Transverse colon (tissue), 4 donors: Measurements from ENCODE around the gene ANKRD33B. TPM values are rescaled to one million over a fixed set of nuclear protein-coding genes. Genes with fewer than 3 reads are reported as not detected.
"Not testable (repeated sequence)": the region's sequence is repeated elsewhere in the genome, so short reads cannot be mapped to it uniquely, and the experiment has no call there.

Experiments
- DNase-seq: peaks from one replicate; pipeline ENCODE4 v3.0.0-alpha.2; 2019
- H3K27ac ChIP-seq, 4 donors: fragments of 200-600 bp; sonication (generic); 2 replicates each; pipeline ENCODE4 v1.5.1; 2016 to 2018; ENCODE audit warnings: inconsistent platforms in 4 of 4
- H3K27me3 ChIP-seq: fragments of 200-600 bp; sonication (generic); 2 replicates; pipeline ENCODE4 v1.5.1; 2017; ENCODE audit warnings: inconsistent platforms
- H3K36me3 ChIP-seq, 4 donors: fragments of 200-600 bp; sonication (generic); 2 replicates each; pipeline ENCODE4 v1.5.1; 2017 to 2019; ENCODE audit warnings: inconsistent platforms in 4 of 4
- H3K4me1 ChIP-seq, 4 donors: fragments of 200-600 bp; sonication (generic); 2 replicates each; pipeline ENCODE4 v1.5.1; 2017 to 2020; ENCODE audit warnings: inconsistent platforms in 4 of 4
- H3K4me3 ChIP-seq, 4 donors: fragments of 200-600 bp; sonication (generic); 1 replicate in 1 of 4; 2 replicates in 3 of 4; pipeline versions ENCODE4 v1.5.1 to v1.6.1; 2017 to 2019; ENCODE audit warnings: inconsistent platforms in 4 of 4
- H3K9me3 ChIP-seq, 2 donors: fragments of 200-600 bp; sonication (generic); 2 replicates each; pipeline ENCODE4 v1.5.1; 2017 to 2019; ENCODE audit warnings: inconsistent platforms in 2 of 2
- CTCF ChIP-seq, 5 experiments: fragments of 200-600 bp in 3 of 5; fragments of 450-650 bp in 2 of 5; sonication (generic) in 3 of 5; IDR thresholded peaks; 1 replicate in 2 of 5; 2 replicates in 3 of 5; pipeline ENCODE4 v1.5.1; 2016 to 2017; ENCODE audit warnings: antibody characterized with exemption in 5 of 5, inconsistent platforms in 3 of 5, mild to moderate bottlenecking in 2 of 5, moderate library complexity in 1 of 5
- EP300 ChIP-seq: sonication (generic); formaldehyde crosslinking; IDR thresholded peaks from one replicate; pipeline ENCODE4 v1.6.1; 2017; ENCODE audit warnings: antibody characterized with exemption, low read depth
- POLR2A ChIP-seq: fragments of 450-650 bp; IDR thresholded peaks from one replicate; pipeline ENCODE4 v1.6.1; 2016; ENCODE audit warnings: antibody characterized with exemption, mild to moderate bottlenecking, moderate library complexity
- POLR2AphosphoS5 ChIP-seq, 3 donors: sonication (generic); formaldehyde crosslinking; IDR thresholded peaks; one replicate each; pipeline ENCODE4 v1.6.1; 2016; ENCODE audit warnings: antibody characterized with exemption in 3 of 3
- WGBS, 2 donors: methylation state at CpG; one replicate each; pipeline ENCODE4 v1.1.5; 2018; ENCODE audit warnings: low coverage in 1 of 2; 5-methylcytosine and 5-hydroxymethylcytosine counted together
- in situ Hi-C, 4 donors: fragments of 200-750 bp; cut with MboI; loops; one replicate each; pipeline versions ENCODE4 v1.15.0 to v1.15.1; 2017; ENCODE audit warnings: low sequenced_read_pairs in 3 of 4, low pct_ligation_motif_present in 1 of 4, low pct_unique_long_range_greater_than_20kb in 1 of 4
- intact Hi-C: fragments of 100-400 bp; cut with DNase I; formaldehyde crosslinking; loops from one replicate; pipeline ENCODE4 v1.15.1; 2023; ENCODE audit warnings: low total_unique reads
- total RNA-seq, 4 donors: library from RNA; depleted of rRNA; stranded (reverse); fragments of >200 nt; gene quantifications; one replicate each; pipeline ENCODE4 v1.1.0, GENCODE V29; 2016

ANKRD33B gene
- total RNA-seq, 4 donors from 2014 or later: 0.20 to 3.2 (median 1.4) TPM

DNA sequence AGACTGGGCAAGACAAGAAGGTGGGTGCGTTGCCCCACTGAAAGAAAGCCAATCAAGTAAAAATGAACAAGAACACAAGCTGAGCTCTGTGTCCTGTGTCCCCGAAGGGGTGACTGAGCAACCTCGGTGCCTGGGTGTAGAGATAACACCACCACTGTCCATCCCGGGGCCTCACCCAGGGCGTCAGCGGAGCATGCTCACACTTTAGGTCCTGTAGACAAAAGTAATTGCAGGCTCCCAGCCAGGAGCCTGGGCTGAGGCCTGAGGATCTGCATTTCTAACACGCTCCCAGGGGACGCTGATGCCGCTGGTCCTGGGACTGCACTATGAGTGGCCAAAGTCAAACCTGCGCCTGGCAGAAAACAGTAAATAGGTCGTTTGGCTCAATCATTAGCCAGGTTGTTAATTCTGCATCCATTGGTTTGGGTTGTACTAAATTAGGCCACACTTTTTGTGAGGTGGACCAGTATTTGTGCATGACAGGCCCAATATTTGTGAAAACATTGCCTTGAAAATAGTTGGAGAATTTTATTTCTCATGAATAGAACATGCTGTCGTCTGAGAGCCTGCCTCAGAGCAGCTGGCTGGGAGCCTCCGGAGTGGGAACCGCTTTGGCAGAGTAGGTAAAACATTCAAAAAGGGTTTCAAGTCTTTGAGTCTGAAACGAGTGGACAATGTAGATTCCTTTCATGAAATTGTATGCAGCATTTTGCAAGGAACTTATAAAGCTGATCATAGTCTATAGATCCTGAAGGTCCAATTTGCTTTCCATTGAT lies 38.3 kb downstream of the ANKRD33B start:
- in situ Hi-C loops (no loop called here), intact Hi-C loops (no loop called here)
- peak overlapping the region; percentile 6 to 68 (median 33) for H3K27ac ChIP-seq
- no peak for DNase-seq
- H3K4me1 ChIP-seq: peaks cover 0 to 20% (median 7%) of the 10 kb centered on the region in 4 donors
- TF ChIP-seq POLR2AphosphoS5 (IDR thresholded peaks at IDR 0.05) (no peak), CTCF (IDR thresholded peaks at IDR 0.05) (no peak), EP300 (no peak), POLR2A (no peak)
- H3K36me3 ChIP-seq: no peaks in the 10 kb centered on the region
- H3K27me3 ChIP-seq: no peaks in the 10 kb centered on the region
- H3K4me3 ChIP-seq: no peak overlapping the region
- WGBS, 2 donors: 54 to 69% methylated on average over 4 to 15 of the region's 15 CpGs
- H3K9me3 ChIP-seq: no peaks in the 10 kb centered on the region

GRCh38 chr5:10604975-10605374 lies 41.1 kb downstream of the ANKRD33B start:
- intact Hi-C loops: no loop called here
- 76% methylated on average over 6 of the region's 6 CpGs; no CpG with 5 or more reads in 1 of the 2 donors for WGBS, 2 donors

GRCh38 chr5:10606632-10607022 lies 42.8 kb downstream of the ANKRD33B start:
- WGBS, 2 donors: 82 to 90% methylated on average over 4 to 9 of the region's 9 CpGs
- H3K36me3 ChIP-seq, H3K4me3 ChIP-seq, H3K9me3 ChIP-seq, in situ Hi-C loops, H3K27me3 ChIP-seq, intact Hi-C loops, DNase-seq: not testable (repeated sequence)
- Histone ChIP-seq H3K4me1 (peaks cover 0 to 20% (median 9%) of the 10 kb centered on the region in 4 donors), H3K27ac (peak overlapping the region in 1 of 4 donors; percentile 48)

More at GRCh38 chr5:10604975-10605374, 41.1 kb downstream of the ANKRD33B start:
- in situ Hi-C loops: no loop called here
- no peak for DNase-seq
- no peak overlapping the region for H3K27ac ChIP-seq
- H3K9me3 ChIP-seq: no peaks in the 10 kb centered on the region
- H3K4me1 ChIP-seq: peaks cover 0 to 28% (median 11%) of the 10 kb centered on the region in 4 donors
- H3K27me3 ChIP-seq: no peaks in the 10 kb centered on the region
- H3K36me3 ChIP-seq: no peaks in the 10 kb centered on the region
- no peak overlapping the region for H3K4me3 ChIP-seq
- TF ChIP-seq CTCF (IDR thresholded peaks at IDR 0.05): no peak
- TF ChIP-seq EP300: no peak
- TF ChIP-seq POLR2AphosphoS5 (IDR thresholded peaks at IDR 0.05): no peak
- no peak for TF ChIP-seq POLR2A

DNA sequence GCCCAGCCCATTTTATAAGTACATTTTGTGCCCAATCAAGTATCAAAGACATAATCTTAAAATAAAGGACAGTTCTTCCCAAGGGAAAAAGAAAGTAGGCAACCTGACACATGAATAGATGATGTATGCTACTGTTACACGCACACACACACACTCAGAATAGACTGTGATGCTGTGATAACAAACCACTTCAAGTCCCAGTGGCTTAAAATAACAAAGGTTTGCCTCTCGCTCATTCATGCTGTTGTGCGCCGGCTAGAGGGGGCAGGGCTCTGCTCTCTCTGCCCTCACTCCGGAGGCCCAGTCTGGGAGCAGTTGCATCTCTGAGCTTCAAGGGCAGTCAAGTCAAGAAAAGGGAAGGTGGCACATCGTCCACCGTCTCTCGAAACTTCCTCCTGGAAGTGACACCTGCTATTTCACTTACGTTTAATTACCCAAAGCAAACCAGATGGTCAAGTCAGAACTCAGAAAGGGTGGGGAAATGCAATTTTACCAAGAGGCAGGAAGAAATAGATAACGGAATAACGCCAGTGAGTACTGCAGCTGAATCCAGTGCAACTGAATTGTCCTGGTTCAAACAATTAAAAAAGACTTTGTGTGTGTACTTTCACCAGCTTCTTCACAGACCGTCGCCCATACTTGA lies 43.3 kb downstream of the ANKRD33B start:
- WGBS, 2 donors: 22 to 23% methylated on average over 9 to 10 of the region's 13 CpGs
- Histone ChIP-seq H3K4me1 (peaks cover 0 to 18% (median 7%) of the 10 kb centered on the region in 4 donors), H3K9me3 (no peaks in the 10 kb centered on the region), H3K36me3 (no peaks in the 10 kb centered on the region), H3K27me3 (no peaks in the 10 kb centered on the region), H3K4me3 (no peak overlapping the region), H3K27ac (peak overlapping the region; percentile 36 to 57 (median 47))
- DNase-seq: peak; percentile 38
- in situ Hi-C loops (no loop called here), intact Hi-C loops (no loop called here)
- TF ChIP-seq CTCF (IDR thresholded peaks at IDR 0.05) (no peak), POLR2A (no peak)
